Activated naive CD4-positive, alpha-beta T cell treated with anti-CD3 and anti-CD28 coated beads, Interleukin-2, amount 50 U/mL, for 72 hours (primary cell): ENCODE measurements around the gene TMEM45A. TPM values are rescaled to one million over a fixed set of nuclear protein-coding genes. Genes with fewer than 3 reads are reported as not detected.

Experiments
- ATAC-seq, 2 donors: fragments of 150-1000 bp; cut with Tn5 transposase; 2 replicates each; pipeline ENCODE4 v1.10.0; 2021; ENCODE audit warnings: mild to moderate bottlenecking in 2 of 2, moderate library complexity in 2 of 2
- DNase-seq, 2 donors: peaks; one replicate each; pipeline ENCODE4 v3.0.0; 2021 to 2022; ENCODE audit warnings: low spot score in 2 of 2
- H3K27ac Mint-ChIP-seq, 2 donors: one replicate each; pipeline ENCODE4 v1.8.0; 2022; ENCODE audit warnings: mild to moderate bottlenecking in 2 of 2, mixed read lengths in 2 of 2
- H3K36me3 Mint-ChIP-seq, 2 donors: one replicate each; pipeline ENCODE4 v1.8.0; 2022; ENCODE audit warnings: mixed read lengths in 2 of 2
- H3K9me3 Mint-ChIP-seq, 2 donors: one replicate each; pipeline ENCODE4 v1.8.0; 2022; ENCODE audit warnings: mixed read lengths in 2 of 2
- total RNA-seq, 2 donors: library from RNA; stranded (reverse); gene quantifications; one replicate each; pipeline ENCODE4 v1.2.3, GENCODE V29; 2022

Gene TMEM45A
- total RNA-seq, 2 donors from 2014 or later = 0.36 to 6.6 TPM

DNA sequence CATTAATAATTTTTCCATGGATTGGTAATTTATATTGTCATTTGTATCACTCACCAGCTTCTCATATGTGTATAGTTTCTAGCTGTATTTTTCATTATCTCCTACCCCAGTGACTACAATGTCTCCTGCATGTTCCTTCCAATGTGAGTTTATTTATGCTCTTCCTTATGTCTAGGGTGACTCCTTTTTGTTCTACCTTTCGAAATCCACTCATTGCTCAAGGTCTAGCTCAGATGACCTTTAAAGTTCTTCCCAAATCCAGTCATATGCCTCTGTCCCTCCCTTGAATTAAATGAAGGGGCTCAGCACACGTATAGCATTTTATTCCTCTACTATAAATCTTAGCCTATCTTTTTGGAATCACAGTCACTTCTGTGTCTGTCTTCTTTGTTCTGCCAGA is 53.0 kb downstream of the TMEM45A start:
- H3K36me3 Mint-ChIP-seq = no peaks in the 10 kb centered on the region
- no peak overlapping the region for H3K27ac Mint-ChIP-seq
- no peak for DNase-seq
- no peak for ATAC-seq
- H3K9me3 Mint-ChIP-seq = peaks cover 0 to 4% of the 10 kb centered on the region in 2 donors

DNA sequence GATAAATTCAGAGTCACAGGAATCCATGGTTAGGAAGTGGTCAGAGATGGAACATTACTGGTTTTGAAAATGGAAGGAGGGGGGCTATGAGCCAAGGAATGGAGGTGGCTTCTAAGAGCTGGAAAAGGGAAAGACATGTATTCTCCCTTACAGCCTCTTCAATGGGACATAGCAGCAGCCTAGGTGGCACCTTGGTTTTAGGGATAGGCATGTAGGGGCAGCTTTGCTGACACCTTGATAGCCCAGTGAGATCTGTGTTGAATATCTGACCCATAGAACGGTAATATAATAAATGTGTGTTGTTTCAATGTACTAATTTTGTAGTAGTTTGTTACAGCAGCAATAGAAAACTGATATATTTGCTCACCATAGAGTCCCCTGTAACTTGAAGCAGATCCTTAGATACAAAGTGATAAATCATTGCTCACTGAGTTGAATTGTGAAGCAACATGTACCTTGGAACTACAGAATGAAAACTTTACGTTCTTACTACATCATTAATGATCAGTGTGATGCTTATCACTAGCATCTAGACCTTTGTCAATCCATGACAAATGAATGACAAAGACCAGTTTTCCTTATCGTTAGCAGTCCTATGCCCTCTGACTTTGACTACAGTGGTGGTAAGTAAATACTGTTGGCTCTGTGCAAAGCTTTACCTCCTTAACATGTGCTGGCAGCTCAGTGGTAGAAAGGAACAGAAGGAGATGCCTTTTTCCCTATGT is 53.8 kb downstream of the TMEM45A start:
- no peak for DNase-seq
- Mint-ChIP-seq H3K27ac (no peak overlapping the region), H3K9me3 (peaks cover 0 to under 1% of the 10 kb centered on the region in 2 donors), H3K36me3 (no peaks in the 10 kb centered on the region)
- ATAC-seq = no peak

DNA sequence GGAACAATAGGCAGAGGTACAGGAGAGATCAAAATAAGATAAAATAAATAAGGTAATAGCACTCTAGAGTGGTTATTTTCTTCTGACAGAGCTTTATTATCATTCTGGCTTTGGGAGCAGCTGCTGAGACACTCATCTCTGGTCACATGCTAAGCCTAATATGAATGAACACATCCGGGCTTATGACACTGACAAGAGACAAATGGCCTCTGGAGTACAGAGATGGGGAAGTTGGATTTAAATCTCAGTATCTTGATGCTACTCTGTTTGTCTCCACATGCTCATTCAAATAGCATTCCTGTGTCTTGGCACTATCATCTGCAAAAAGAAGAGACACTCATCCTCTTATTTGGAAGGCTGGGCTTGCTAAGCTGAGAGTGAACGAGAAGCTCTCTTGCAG is 55.6 kb downstream of the TMEM45A start:
- H3K9me3 Mint-ChIP-seq = no peaks in the 10 kb centered on the region
- H3K36me3 Mint-ChIP-seq = no peaks in the 10 kb centered on the region
- H3K27ac Mint-ChIP-seq = no peak overlapping the region
- DNase-seq = no peak
- no peak for ATAC-seq

- DNase-seq = no peak
- no peaks in the 10 kb centered on the region for H3K9me3 Mint-ChIP-seq
- ATAC-seq = no peak
- no peaks in the 10 kb centered on the region for H3K36me3 Mint-ChIP-seq
- no peak overlapping the region for H3K27ac Mint-ChIP-seq
Observed at GRCh38 chr3:100553618-100554372, 61.4 kb downstream of the TMEM45A start.

DNA sequence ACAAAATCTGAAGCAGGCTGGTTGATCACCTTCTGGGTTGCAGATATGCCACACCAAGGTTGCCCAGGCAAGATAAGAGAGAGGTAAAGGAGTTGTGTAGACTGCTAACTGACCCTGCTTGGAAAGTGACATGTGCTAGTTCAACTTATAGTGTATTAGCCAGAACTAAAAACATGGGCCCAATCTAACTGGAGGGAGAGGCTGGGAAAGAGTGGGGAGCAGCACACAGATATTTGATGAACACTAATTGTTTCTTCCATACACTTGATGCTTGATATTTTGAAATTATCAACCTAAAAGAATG is 61.9 kb downstream of the TMEM45A start:
- no peak overlapping the region for H3K27ac Mint-ChIP-seq
- DNase-seq = no peak
- H3K36me3 Mint-ChIP-seq = no peaks in the 10 kb centered on the region
- ATAC-seq = no peak
- H3K9me3 Mint-ChIP-seq = no peaks in the 10 kb centered on the region

- H3K36me3 Mint-ChIP-seq = no peaks in the 10 kb centered on the region
- ATAC-seq (no peak), DNase-seq (no peak)
- H3K9me3 Mint-ChIP-seq = no peaks in the 10 kb centered on the region
- no peak overlapping the region for H3K27ac Mint-ChIP-seq
Observed at GRCh38 chr3:100556673-100557310, 64.4 kb downstream of the TMEM45A start.

- ATAC-seq = no peak
- H3K9me3 Mint-ChIP-seq = no peaks in the 10 kb centered on the region
- H3K36me3 Mint-ChIP-seq = no peaks in the 10 kb centered on the region
- DNase-seq = no peak
- no peak overlapping the region for H3K27ac Mint-ChIP-seq
Observed at GRCh38 chr3:100558233-100558632, 65.8 kb downstream of the TMEM45A start.

- H3K9me3 Mint-ChIP-seq = no peaks in the 10 kb centered on the region
- DNase-seq (no peak), ATAC-seq (no peak)
- no peak overlapping the region for H3K27ac Mint-ChIP-seq
- H3K36me3 Mint-ChIP-seq = no peaks in the 10 kb centered on the region
Observed at GRCh38 chr3:100560426-100560825, 68.0 kb downstream of the TMEM45A start.

DNA sequence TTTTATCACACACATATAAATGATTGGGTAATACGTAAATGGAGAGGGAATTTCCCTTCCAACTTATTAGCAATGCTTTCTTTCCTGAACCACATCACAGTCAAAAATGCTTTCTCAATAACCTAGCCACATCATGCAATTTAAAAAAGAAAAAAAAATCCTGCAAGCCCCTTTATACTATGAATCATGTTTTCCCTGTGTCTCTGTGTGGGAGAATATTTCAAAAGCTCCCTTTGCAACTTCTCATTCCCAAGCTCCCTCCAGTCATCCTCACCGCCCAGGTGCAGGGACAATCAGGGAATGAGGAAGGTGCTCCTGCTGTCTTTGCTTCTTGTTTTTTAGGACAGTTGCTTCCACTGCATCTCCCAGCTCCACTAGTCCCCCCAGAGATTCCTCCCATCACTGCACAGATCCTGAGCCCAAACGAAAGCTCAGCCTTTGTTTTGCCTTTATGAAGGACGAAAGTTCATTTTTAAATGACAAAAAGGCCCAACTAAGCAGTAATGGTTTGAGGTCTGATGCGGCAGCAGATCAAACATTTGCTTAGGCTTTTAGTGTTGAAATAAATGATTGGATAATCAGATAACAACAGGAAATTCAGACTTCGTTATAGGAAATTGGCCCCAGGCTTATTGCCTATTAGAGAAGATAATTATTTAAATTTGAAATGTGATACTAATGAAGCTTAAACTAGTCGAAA is 69.2 kb downstream of the TMEM45A start:
- no peak for ATAC-seq
- no peaks in the 10 kb centered on the region for H3K36me3 Mint-ChIP-seq

GRCh38 chr3:100562224-100562857 is 69.9 kb downstream of the TMEM45A start:
- no peak for ATAC-seq

More for the DNA sequence above, 69.2 kb downstream of the TMEM45A start:
- no peak overlapping the region for H3K27ac Mint-ChIP-seq
- no peaks in the 10 kb centered on the region for H3K9me3 Mint-ChIP-seq
- no peak for DNase-seq

GRCh38 chr3:100563228-100563627 is 70.8 kb downstream of the TMEM45A start:
- ATAC-seq = no peak
- H3K9me3 Mint-ChIP-seq = no peaks in the 10 kb centered on the region
- H3K27ac Mint-ChIP-seq = no peak overlapping the region
- H3K36me3 Mint-ChIP-seq = no peaks in the 10 kb centered on the region
- no peak for DNase-seq

More at GRCh38 chr3:100562224-100562857, 69.9 kb downstream of the TMEM45A start:
- H3K9me3 Mint-ChIP-seq = no peaks in the 10 kb centered on the region
- no peaks in the 10 kb centered on the region for H3K36me3 Mint-ChIP-seq
- H3K27ac Mint-ChIP-seq = no peak overlapping the region
- no peak for DNase-seq

DNA sequence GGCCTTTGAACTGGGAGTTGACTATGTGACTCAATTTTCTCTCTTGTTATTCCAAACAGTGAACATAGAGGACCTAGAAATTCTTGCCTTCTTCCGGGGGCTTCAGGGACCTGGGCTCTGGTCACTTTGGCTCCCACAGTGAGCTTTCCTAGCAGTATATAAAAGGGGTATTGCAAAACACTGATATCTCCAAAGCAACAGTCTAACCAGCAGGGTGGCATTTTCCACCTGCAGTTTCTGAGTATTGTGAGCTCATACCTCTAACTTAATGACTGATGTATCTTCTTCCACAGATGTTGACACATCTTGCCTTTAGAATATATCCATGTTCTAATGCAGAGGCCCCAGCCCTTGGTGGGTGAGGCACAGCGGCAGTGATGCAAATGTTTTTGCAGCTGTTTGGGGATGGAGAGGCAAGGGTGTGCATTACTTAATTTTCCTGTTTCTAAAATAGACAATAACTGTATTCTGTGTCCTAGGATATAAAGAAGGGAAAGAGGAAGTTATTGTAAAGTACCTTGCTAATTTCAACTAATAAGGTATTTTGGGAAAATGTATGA is 71.3 kb downstream of the TMEM45A start:
- no peak for ATAC-seq
- Mint-ChIP-seq H3K9me3 (no peaks in the 10 kb centered on the region), H3K36me3 (no peaks in the 10 kb centered on the region), H3K27ac (no peak overlapping the region)
- DNase-seq = no peak

DNA sequence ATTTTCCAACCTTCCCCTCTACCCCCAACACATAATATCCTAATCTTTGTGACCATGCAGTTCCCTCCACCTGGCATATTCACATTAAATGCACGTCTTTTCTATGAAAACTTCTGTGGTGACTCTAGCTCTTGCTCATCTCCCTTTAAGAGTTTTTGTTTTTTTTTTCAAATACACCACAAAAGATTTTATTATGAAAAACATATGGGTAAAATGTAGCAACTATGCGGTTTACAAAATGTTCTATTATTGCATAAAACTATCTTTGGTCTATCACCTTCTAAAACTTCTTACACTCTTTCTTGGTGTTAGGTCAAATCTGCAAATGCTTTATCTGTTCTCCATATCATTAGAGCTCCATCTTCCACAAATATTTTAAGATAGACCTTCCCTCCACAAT is 78.4 kb downstream of the TMEM45A start:
- Mint-ChIP-seq H3K27ac (no peak overlapping the region), H3K36me3 (no peaks in the 10 kb centered on the region), H3K9me3 (no peaks in the 10 kb centered on the region)
- DNase-seq (no peak), ATAC-seq (no peak)

DNA sequence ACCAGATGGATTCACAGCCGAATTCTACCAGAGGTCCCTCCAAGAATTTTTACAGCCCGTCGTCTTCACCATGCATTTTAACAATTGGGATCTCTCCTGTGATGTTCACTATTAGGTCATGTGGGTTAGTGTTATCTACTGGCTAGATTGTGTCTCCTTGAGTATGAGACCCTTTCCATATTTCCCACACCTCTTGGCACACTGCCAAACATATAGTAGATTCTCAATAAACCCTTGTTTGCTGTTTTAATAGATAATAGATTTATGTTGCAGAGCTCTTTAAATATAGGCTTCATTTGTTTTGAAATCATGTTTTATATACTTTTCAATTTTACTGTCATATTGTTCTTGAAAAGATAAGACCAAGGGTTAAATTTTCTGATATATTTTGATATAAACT is 82.1 kb downstream of the TMEM45A start:
- Mint-ChIP-seq H3K36me3 (no peaks in the 10 kb centered on the region), H3K27ac (no peak overlapping the region), H3K9me3 (no peaks in the 10 kb centered on the region)
- DNase-seq (no peak), ATAC-seq (no peak)

- Mint-ChIP-seq H3K27ac (no peak overlapping the region), H3K36me3 (no peaks in the 10 kb centered on the region), H3K9me3 (no peaks in the 10 kb centered on the region)
- ATAC-seq (no peak), DNase-seq (no peak)
Observed at GRCh38 chr3:100575704-100576103, 83.3 kb downstream of the TMEM45A start.

GRCh38 chr3:100577382-100578008 is 85.1 kb downstream of the TMEM45A start:
- H3K9me3 Mint-ChIP-seq = no peaks in the 10 kb centered on the region
- no peak for ATAC-seq

More at GRCh38 chr3:100577382-100578008, 85.1 kb downstream of the TMEM45A start:
- Mint-ChIP-seq H3K36me3 (no peaks in the 10 kb centered on the region), H3K27ac (no peak overlapping the region)
- DNase-seq = no peak
